Measurements from ENCODE around the gene C17orf107.

Gene C17orf107

GRCh38 chr17:4950075-4950745, 50.9 kb downstream of the C17orf107 start:
- DNase-seq (ENCODE audit: low spot score): no peak

GRCh38 chr17:4950746-4951204, 51.4 kb downstream of the C17orf107 start, which contains the start of gene ENO3:
Gene ENO3, plus strand, starts transcription at chr17:4951119. Its CDS starts 711 bp downstream, at chr17:4951830.
- DNase-seq (ENCODE audit: low spot score): no peak

GRCh38 chr17:4951486-4951885, 52.1 kb downstream of the C17orf107 start:
- no peak for DNase-seq (ENCODE audit: low spot score)

Data from GM03348 (cell line).